Spinal cord (tissue), 10 donors: Measurements from ENCODE around the gene UBAC2. TPM values are rescaled to one million over a fixed set of nuclear protein-coding genes. Genes with fewer than 3 reads are reported as not detected.

Experiments
- DNase-seq, 6 donors: peaks; one replicate each; pipeline versions ENCODE4 v3.0.0 to v3.0.0-alpha.2; 2013 to 2015; ENCODE audit warnings: low spot score in 6 of 6, low read depth in 4 of 6
- H3K27ac ChIP-seq: one replicate; pipeline ENCODE4 v1.5.1; 2013; ENCODE audit warnings: low read depth, low read length, control low read depth
- H3K27me3 ChIP-seq: one replicate; pipeline ENCODE4 v1.6.1; 2013; ENCODE audit warnings: low read length; ENCODE audit not compliant: control insufficient read depth, insufficient read depth
- H3K36me3 ChIP-seq: one replicate; pipeline ENCODE4 v1.6.1; 2013; ENCODE audit warnings: low read length; ENCODE audit not compliant: control insufficient read depth, insufficient read depth
- H3K4me1 ChIP-seq: one replicate; pipeline ENCODE4 v1.6.1; 2013; ENCODE audit warnings: low read length; ENCODE audit not compliant: control insufficient read depth, insufficient read depth
- H3K4me3 ChIP-seq: one replicate; pipeline ENCODE4 v1.5.1; 2013; ENCODE audit warnings: low read depth, low read length, control low read depth
- H3K9me3 ChIP-seq: one replicate; pipeline ENCODE4 v1.6.1; 2013; ENCODE audit warnings: low read length; ENCODE audit not compliant: control insufficient read depth, insufficient read depth
- WGBS: methylation state at CpG from one replicate; pipeline ENCODE4 v1.1.5; 2013; ENCODE audit warnings: missing lambda C conversion rate; ENCODE audit not compliant: insufficient coverage; 5-methylcytosine and 5-hydroxymethylcytosine counted together
- long read RNA-seq, 4 donors: transcript quantifications; one replicate each; lab custom pipeline, GENCODE V29; 2026
- polyA plus RNA-seq, 2 donors: library from polyadenylated mRNA; unstranded; fragments of 120-200 nt; gene quantifications; one replicate each; pipeline ENCODE4 v1.2.1, GENCODE V29; 2013; ENCODE audit not compliant: insufficient read length in 2 of 2
- total RNA-seq, 2 donors: library from RNA; depleted of rRNA in 1 of 2; stranded (reverse); fragments of 120-200 nt in 1 of 2; fragments of >200 nt in 1 of 2; gene quantifications; one replicate each; pipeline versions ENCODE4 v1.2.3 to v1.2.4, GENCODE V29; 2013 to 2014
- donor health status: healthy.

Gene UBAC2, protein sequence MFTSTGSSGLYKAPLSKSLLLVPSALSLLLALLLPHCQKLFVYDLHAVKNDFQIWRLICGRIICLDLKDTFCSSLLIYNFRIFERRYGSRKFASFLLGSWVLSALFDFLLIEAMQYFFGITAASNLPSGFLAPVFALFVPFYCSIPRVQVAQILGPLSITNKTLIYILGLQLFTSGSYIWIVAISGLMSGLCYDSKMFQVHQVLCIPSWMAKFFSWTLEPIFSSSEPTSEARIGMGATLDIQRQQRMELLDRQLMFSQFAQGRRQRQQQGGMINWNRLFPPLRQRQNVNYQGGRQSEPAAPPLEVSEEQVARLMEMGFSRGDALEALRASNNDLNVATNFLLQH
- total RNA-seq: 10 to 100 TPM; 37.9 to 50.2 TPM
- 10 to 100 TPM; 57.3 to 60.3 TPM for polyA plus RNA-seq
- long read RNA-seq, donor 1, transcript UBAC2-203 (9 exons, 1,375 nt): major isoform, 16 of 19 reads
- long read RNA-seq, donor 1, partial matches to known transcripts: 0 of 19 reads
- long read RNA-seq, donor 1, other reads (novel, unspliced or antisense): 0 of 19 reads
- long read RNA-seq, donor 2, transcript UBAC2-203 (9 exons, 1,375 nt): major isoform, 6 of 6 reads
- long read RNA-seq, donor 2, partial matches to known transcripts: 0 of 6 reads
- long read RNA-seq, donor 2, other reads (novel, unspliced or antisense): 0 of 6 reads
- long read RNA-seq, donor 3, transcript UBAC2-203 (9 exons, 1,375 nt): major isoform, 10 of 11 reads
- long read RNA-seq, donor 3, partial matches to known transcripts: 0 of 11 reads
- long read RNA-seq, donor 3, other reads (novel, unspliced or antisense): 0 of 11 reads
- long read RNA-seq, donor 4, transcript UBAC2-203 (9 exons, 1,375 nt): major isoform, 14 of 15 reads
- long read RNA-seq, donor 4, partial matches to known transcripts: 0 of 15 reads
- long read RNA-seq, donor 4, other reads (novel, unspliced or antisense): 0 of 15 reads

DNA sequence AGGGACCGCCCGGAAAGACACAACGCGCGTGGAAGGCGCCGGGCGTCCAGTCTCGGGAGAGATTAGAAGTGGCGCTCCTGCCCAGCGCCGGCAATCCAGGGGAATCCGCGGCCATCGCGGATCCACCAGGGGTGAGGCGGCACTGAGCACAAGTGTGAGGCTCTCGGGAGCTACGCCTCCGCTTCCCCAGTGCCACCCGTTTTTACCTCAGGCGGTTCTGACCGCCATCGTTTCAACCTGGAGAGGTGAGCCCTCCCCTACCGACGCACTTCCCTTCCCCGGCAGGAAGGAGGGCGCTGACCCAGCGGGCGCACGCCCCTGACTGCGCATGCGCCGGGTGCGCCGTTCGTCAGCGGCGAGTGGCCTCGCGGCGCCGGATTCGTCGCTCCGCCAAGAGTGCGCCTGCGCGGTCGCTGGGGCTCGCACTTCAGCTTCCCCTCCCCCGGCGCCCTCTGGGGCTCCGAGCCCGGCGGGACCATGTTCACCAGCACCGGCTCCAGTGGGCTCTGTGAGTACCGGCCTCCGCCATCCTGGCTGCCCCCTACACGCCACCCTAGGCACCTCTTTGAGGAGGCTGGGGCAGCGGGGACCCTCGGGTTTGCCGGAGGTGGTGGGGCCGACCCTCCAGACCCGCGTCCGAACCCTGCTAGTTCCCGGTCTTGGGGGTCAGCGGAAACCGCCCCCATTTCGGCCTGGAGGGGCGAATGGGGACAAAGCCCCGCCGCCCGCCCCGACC, at the start of gene UBAC2:
Gene UBAC2 (plus strand): TSS at position 423 of the 736 bp plus-strand sequence. CDS start 55 bp downstream, at position 478.
- H3K4me3 ChIP-seq: peak within 1 kb of the TSS; percentile 94
- peak within 1 kb of the TSS; percentile 97 for H3K27ac ChIP-seq
- peaks cover 9% of the 10 kb centered on the region for H3K4me1 ChIP-seq
- peak; percentile 90 to 98 (median 92) for DNase-seq
- H3K36me3 ChIP-seq: peaks cover 2% of the 10 kb centered on the region
- under 1% methylated on average over 76 of the region's 76 CpGs for WGBS
- H3K9me3 ChIP-seq: no peaks in the 10 kb centered on the region
- H3K27me3 ChIP-seq: no peaks in the 10 kb centered on the region

- DNase-seq: no peak
These were observed 49.1 kb upstream of the UBAC2 start for GRCh38 chr13:99151516-99151915.

GRCh38 chr13:99153219-99153618, 47.4 kb upstream of the UBAC2 start:
- WGBS: 88% methylated on average over 1 of the region's 1 CpG
- DNase-seq: no peak
- H3K36me3 ChIP-seq: no peaks in the 10 kb centered on the region
- H3K27ac ChIP-seq: no peak overlapping the region
- H3K27me3 ChIP-seq: no peaks in the 10 kb centered on the region
- H3K4me3 ChIP-seq: no peak overlapping the region
- no peaks in the 10 kb centered on the region for H3K4me1 ChIP-seq
- H3K9me3 ChIP-seq: no peaks in the 10 kb centered on the region

More at GRCh38 chr13:99151516-99151915, 49.1 kb upstream of the UBAC2 start:
- Histone ChIP-seq H3K36me3 (no peaks in the 10 kb centered on the region), H3K27ac (no peak overlapping the region), H3K27me3 (no peaks in the 10 kb centered on the region), H3K4me1 (no peaks in the 10 kb centered on the region), H3K4me3 (no peak overlapping the region), H3K9me3 (no peaks in the 10 kb centered on the region)
- 100% methylated on average over 1 of the region's 4 CpGs for WGBS

GRCh38 chr13:99154064-99154463, 46.6 kb upstream of the UBAC2 start:
- no peak overlapping the region for H3K4me3 ChIP-seq
- H3K36me3 ChIP-seq: no peaks in the 10 kb centered on the region
- H3K9me3 ChIP-seq: no peaks in the 10 kb centered on the region
- no peak for DNase-seq
- no peak overlapping the region for H3K27ac ChIP-seq
- WGBS: no CpG with 5 or more reads among the region's 2 CpGs
- H3K4me1 ChIP-seq: no peaks in the 10 kb centered on the region
- H3K27me3 ChIP-seq: no peaks in the 10 kb centered on the region

GRCh38 chr13:99155821-99156220, 44.8 kb upstream of the UBAC2 start:
- Histone ChIP-seq H3K36me3 (no peaks in the 10 kb centered on the region), H3K4me1 (no peaks in the 10 kb centered on the region), H3K27ac (no peak overlapping the region), H3K9me3 (no peaks in the 10 kb centered on the region), H3K27me3 (no peaks in the 10 kb centered on the region), H3K4me3 (no peak overlapping the region)
- WGBS: 100% methylated on average over 1 of the region's 5 CpGs
- no peak for DNase-seq

DNA sequence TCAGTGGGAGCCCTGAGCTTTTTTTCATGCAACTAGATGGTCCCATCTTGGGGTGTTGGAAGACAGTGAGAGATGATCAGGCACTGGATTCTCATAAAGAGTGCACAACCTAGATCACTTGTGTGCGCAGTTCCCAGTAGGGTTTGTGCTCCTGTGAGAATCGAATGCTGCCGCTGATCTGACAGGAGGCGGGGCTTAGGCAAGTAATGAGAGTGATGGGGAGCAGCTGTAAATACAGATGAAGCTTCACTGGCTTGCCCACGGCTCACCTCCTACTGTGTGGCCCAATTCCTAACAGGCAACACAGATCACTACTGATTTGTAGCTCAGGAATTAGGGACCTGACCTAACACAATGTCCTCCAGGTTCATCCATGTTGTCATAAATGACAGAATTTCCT, 43.6 kb upstream of the UBAC2 start:
- H3K9me3 ChIP-seq: no peaks in the 10 kb centered on the region
- no peak overlapping the region for H3K4me3 ChIP-seq
- 65% methylated on average over 4 of the region's 5 CpGs for WGBS
- no peaks in the 10 kb centered on the region for H3K27me3 ChIP-seq
- no peak for DNase-seq
- no peaks in the 10 kb centered on the region for H3K4me1 ChIP-seq
- H3K36me3 ChIP-seq: no peaks in the 10 kb centered on the region
- H3K27ac ChIP-seq: no peak overlapping the region

DNA sequence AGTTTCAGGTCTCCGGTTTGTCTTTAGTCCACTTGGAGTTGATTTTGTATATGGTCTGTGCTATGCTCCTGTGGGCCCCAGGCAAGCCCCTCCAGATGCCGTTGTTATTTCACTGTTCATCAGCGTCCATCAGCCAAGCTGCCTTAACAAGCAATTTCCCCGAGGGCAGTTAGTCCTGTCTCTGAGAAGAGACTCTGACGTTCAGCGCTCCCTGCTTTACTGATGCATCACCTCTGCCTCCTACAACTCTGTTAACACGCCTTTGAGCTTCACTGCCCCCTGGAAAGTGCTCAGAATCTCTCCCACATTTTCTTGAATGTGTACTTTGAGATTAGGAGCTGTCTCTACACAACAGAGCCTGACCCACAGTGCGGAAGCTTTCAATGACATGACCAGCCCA, 41.8 kb upstream of the UBAC2 start:
- H3K36me3 ChIP-seq: no peaks in the 10 kb centered on the region
- WGBS: 66% methylated on average over 4 of the region's 8 CpGs
- H3K27me3 ChIP-seq: no peaks in the 10 kb centered on the region
- no peak overlapping the region for H3K27ac ChIP-seq
- no peak overlapping the region for H3K4me3 ChIP-seq
- no peaks in the 10 kb centered on the region for H3K9me3 ChIP-seq
- DNase-seq: peak in 1 of 6 donors; percentile 24
- no peaks in the 10 kb centered on the region for H3K4me1 ChIP-seq

DNA sequence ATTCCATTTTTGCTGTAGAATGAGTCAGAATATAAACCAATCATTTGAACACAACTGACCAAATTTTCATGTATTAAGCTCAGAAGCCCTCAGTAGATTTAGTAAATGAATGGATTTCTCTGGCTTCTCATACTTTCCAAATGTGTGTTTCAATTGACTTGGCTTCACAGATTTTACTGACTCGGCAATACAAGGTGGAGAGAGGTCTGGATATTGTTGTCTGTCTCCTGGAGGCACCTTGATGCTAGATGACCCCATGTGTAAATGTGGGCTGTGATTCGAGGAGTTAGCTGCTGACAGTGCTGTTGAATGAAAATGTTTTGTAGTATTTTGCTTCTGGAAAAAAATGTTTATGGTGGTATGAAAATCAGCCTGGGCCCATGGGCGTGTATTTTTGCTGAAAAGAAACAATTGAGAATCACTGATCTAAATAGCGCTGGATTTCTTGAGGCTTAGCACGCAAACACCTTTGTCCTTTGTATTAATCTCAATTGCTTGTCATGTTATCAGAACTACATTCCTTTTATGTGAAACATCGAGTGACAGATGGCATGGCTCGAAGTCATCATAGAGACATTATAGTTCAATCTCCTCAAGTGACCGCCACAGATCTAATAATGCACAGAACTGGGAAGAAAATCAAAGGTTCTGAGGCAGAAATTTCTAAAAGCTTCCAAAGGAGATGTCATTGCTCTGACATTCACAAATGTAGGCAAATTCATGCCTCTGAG, 41.2 kb upstream of the UBAC2 start:
- Histone ChIP-seq H3K4me3 (no peak overlapping the region), H3K36me3 (no peaks in the 10 kb centered on the region), H3K27me3 (no peaks in the 10 kb centered on the region), H3K9me3 (no peaks in the 10 kb centered on the region), H3K4me1 (no peaks in the 10 kb centered on the region), H3K27ac (no peak overlapping the region)
- WGBS: 87% methylated on average over 7 of the region's 8 CpGs
- DNase-seq: peak in 1 of 6 donors; percentile 41

DNA sequence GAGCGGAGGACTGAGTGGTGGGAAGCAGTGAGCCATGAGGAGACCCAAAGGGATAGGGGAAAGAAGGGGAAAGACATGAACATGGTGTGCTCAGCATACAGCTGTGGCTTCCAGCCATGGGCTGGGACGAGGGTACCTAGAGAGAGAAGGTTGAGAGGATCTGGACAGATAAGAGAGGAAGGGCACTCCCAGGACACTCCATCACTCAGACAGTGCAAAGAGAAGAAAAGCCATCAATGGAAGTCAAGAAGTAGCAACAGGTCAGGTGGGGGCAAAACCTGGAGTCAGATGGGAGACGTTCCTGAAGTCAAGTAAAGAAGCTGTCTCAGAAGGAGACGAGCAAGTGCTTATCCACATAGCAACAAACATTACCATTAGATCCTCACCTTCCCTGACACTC, 40.2 kb upstream of the UBAC2 start:
- 94% methylated on average over 2 of the region's 4 CpGs for WGBS
- Histone ChIP-seq H3K4me3 (no peak overlapping the region), H3K36me3 (no peaks in the 10 kb centered on the region), H3K27ac (no peak overlapping the region), H3K27me3 (no peaks in the 10 kb centered on the region), H3K9me3 (no peaks in the 10 kb centered on the region), H3K4me1 (no peaks in the 10 kb centered on the region)
- no peak for DNase-seq
